ENCODE results near the gene GDF15.

- TF ChIP-seq, protein P1, sequence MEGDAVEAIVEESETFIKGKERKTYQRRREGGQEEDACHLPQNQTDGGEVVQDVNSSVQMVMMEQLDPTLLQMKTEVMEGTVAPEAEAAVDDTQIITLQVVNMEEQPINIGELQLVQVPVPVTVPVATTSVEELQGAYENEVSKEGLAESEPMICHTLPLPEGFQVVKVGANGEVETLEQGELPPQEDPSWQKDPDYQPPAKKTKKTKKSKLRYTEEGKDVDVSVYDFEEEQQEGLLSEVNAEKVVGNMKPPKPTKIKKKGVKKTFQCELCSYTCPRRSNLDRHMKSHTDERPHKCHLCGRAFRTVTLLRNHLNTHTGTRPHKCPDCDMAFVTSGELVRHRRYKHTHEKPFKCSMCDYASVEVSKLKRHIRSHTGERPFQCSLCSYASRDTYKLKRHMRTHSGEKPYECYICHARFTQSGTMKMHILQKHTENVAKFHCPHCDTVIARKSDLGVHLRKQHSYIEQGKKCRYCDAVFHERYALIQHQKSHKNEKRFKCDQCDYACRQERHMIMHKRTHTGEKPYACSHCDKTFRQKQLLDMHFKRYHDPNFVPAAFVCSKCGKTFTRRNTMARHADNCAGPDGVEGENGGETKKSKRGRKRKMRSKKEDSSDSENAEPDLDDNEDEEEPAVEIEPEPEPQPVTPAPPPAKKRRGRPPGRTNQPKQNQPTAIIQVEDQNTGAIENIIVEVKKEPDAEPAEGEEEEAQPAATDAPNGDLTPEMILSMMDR (conservative IDR thresholded peaks at IDR 0.05) = no peak
- no peak for TF ChIP-seq ZFX (IDR thresholded peaks at IDR 0.05)
Observed at GRCh38 chr19:18364826-18365528, 21.0 kb upstream of the GDF15 start.
